ENCODE measurements around the gene ATP8A2. TPM values are rescaled to one million over a fixed set of nuclear protein-coding genes. Genes with fewer than 3 reads are reported as not detected.

Gene ATP8A2
- total and polyA plus RNA-seq, 2 of the 8 experiments (the other 6 are each of a cell fraction or from before 2014, with no cell fraction given), result 2.4 to 8.3 TPM

DNA sequence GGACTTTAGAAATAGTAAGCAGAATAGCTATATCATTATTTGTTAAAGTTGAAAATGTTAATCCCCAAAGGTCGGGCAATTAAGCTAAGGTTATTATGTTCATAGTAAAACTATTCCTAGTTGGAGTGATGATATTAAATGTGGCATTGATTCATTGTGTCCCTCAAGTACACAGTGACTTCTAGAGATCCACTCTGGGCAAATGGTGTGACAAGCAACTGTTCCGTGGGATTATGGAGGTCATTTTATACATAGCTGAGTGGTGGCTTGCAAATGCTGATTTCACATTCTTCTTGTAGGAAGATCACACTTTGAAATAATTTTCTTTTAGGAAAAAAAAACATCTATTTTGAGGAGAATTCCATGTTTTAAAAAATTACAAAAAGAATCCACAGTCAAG is 317.8 kb downstream of the ATP8A2 start (continued):
- TF ChIP-seq SAP30 (IDR thresholded peaks at IDR 0.05; ENCODE audit: insufficient read depth, insufficient replicate concordance, low read length) (no peak), SP4 (IDR thresholded peaks at IDR 0.05; ENCODE audit: low read length) (no peak), CEBPB (IDR thresholded peaks at IDR 0.05; ENCODE audit: low read depth, low read length) (no peak), EGR1 (IDR thresholded peaks at IDR 0.05; ENCODE audit: borderline replicate concordance, low read depth, low read length) (no peak), SIN3A (conservative IDR thresholded peaks at IDR 0.05 in 1 of 2, IDR thresholded peaks at IDR 0.05 in 1 of 2; ENCODE audit: low read depth in 1 of 2, low read length in 2 of 2) (no peak)

Measured in H1 (cell line).